ENCODE data around the gene GFRA1.

Gene GFRA1

DNA sequence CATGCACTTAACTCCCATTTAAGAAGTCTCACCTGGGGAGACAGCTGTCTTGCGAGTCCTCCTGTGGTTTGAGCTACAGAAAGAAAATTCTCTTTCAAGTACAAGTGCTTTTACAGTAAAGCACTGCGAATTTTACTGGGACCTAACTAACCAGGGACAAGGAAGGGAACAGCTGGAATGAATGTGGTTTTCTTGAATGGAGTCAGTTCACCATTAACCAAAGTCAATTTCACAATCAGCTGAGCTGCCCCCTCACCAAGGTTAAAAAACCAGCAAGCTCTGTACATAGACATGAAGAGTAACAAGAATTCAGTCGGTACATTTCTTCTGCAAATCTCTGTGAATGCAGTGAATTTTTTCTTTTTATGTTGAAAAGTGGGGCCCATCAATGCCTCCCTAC lies 56.3 kb downstream of the GFRA1 start:
- TF ChIP-seq MYC (IDR thresholded peaks at IDR 0.05; ENCODE audit: low read depth, low read length) (no peak), POLR2A (IDR thresholded peaks at IDR 0.05; ENCODE audit: extremely low read depth, insufficient read length) (no peak), MAX (IDR thresholded peaks at IDR 0.05; ENCODE audit: low read depth, low read length) (no peak)
- TF ChIP-seq, protein P1, sequence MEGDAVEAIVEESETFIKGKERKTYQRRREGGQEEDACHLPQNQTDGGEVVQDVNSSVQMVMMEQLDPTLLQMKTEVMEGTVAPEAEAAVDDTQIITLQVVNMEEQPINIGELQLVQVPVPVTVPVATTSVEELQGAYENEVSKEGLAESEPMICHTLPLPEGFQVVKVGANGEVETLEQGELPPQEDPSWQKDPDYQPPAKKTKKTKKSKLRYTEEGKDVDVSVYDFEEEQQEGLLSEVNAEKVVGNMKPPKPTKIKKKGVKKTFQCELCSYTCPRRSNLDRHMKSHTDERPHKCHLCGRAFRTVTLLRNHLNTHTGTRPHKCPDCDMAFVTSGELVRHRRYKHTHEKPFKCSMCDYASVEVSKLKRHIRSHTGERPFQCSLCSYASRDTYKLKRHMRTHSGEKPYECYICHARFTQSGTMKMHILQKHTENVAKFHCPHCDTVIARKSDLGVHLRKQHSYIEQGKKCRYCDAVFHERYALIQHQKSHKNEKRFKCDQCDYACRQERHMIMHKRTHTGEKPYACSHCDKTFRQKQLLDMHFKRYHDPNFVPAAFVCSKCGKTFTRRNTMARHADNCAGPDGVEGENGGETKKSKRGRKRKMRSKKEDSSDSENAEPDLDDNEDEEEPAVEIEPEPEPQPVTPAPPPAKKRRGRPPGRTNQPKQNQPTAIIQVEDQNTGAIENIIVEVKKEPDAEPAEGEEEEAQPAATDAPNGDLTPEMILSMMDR (IDR thresholded peaks at IDR 0.05; ENCODE audit: low read depth, low read length), result no peak
- H3K4me3 ChIP-seq (ENCODE audit: low read depth, low read length), result no peak overlapping the region
- DNase-seq (ENCODE audit: low read depth), result no peak

DNA sequence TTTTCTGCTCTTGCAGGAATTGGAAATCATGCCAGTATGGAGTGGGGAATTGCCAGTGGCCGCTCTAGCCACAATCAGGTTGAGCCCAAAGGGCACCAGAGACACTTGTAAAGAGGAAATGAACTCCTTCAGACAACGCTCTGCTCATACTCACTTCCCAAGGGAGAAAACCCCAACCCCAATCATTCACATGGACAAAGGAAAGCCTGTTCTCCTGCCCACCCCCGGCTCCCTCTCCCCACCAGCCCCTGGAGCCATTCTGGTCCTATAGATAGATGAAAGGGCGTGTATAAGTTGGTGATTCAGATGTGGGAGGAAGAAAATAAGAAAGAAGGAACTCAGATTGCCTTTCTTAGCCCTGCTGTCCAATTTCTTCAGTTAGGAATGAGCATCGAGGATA lies 57.4 kb downstream of the GFRA1 start:
- no peak for DNase-seq (ENCODE audit: low read depth)
- TF ChIP-seq, protein P1 (IDR thresholded peaks at IDR 0.05; ENCODE audit: low read depth, low read length), result no peak
- TF ChIP-seq MYC (IDR thresholded peaks at IDR 0.05; ENCODE audit: low read depth, low read length) (no peak), POLR2A (IDR thresholded peaks at IDR 0.05; ENCODE audit: extremely low read depth, insufficient read length) (no peak), MAX (IDR thresholded peaks at IDR 0.05; ENCODE audit: low read depth, low read length) (no peak)

GRCh38 chr10:116211682-116212081 lies 61.3 kb downstream of the GFRA1 start:
- no peak for DNase-seq (ENCODE audit: low read depth)
- no peak for TF ChIP-seq POLR2A (IDR thresholded peaks at IDR 0.05; ENCODE audit: extremely low read depth, insufficient read length)
- TF ChIP-seq MYC (IDR thresholded peaks at IDR 0.05; ENCODE audit: low read depth, low read length), result no peak
- TF ChIP-seq, protein P1 (IDR thresholded peaks at IDR 0.05; ENCODE audit: low read depth, low read length), result no peak
- TF ChIP-seq MAX (IDR thresholded peaks at IDR 0.05; ENCODE audit: low read depth, low read length), result no peak
- no peak overlapping the region for H3K4me3 ChIP-seq (ENCODE audit: low read depth, low read length)

More for the DNA sequence above, 57.4 kb downstream of the GFRA1 start:
- no peak overlapping the region for H3K4me3 ChIP-seq (ENCODE audit: low read depth, low read length)

GRCh38 chr10:116210588-116211346 lies 62.2 kb downstream of the GFRA1 start:
- H3K4me3 ChIP-seq (ENCODE audit: low read depth, low read length), result no peak overlapping the region
- TF ChIP-seq MYC (IDR thresholded peaks at IDR 0.05; ENCODE audit: low read depth, low read length), result no peak
- TF ChIP-seq MAX (IDR thresholded peaks at IDR 0.05; ENCODE audit: low read depth, low read length), result no peak
- TF ChIP-seq, protein P1 (IDR thresholded peaks at IDR 0.05; ENCODE audit: low read depth, low read length), result no peak
- TF ChIP-seq POLR2A (IDR thresholded peaks at IDR 0.05; ENCODE audit: extremely low read depth, insufficient read length), result no peak
- DNase-seq (ENCODE audit: low read depth), result no peak

DNA sequence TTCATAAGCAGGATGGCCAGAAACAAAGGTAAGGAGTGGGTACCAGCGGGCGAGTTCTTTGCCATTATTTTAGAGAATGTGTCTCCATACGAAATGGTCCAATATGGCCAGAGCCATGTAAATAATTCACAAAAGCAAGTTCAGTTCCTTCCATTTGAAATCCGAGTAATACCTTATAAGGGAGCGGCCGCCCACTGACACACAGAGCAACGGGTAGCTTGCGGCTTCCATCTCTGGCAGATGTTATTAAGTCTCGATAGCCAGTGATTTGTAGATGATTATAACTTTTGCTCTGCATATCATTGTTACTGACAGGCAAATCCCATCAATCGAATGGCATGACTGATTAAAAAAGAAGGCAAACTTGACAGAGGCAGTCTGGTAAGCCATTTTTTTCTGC lies 63.2 kb downstream of the GFRA1 start:
- H3K4me3 ChIP-seq (ENCODE audit: low read depth, low read length), result no peak overlapping the region
- DNase-seq (ENCODE audit: low read depth), result no peak
- TF ChIP-seq MYC (IDR thresholded peaks at IDR 0.05; ENCODE audit: low read depth, low read length) (no peak), MAX (IDR thresholded peaks at IDR 0.05; ENCODE audit: low read depth, low read length) (no peak), POLR2A (IDR thresholded peaks at IDR 0.05; ENCODE audit: extremely low read depth, insufficient read length) (no peak)
- TF ChIP-seq, protein P1 (IDR thresholded peaks at IDR 0.05; ENCODE audit: low read depth, low read length), result no peak

Measured in NB4 (cell line).